Upper lobe of right lung (tissue), 1 donor: ENCODE data around the gene MAGOH. TPM values are rescaled to one million over a fixed set of nuclear protein-coding genes. Genes with fewer than 3 reads are reported as not detected.

Experiments
- ATAC-seq: fragments of 200-7000 bp; cut with Tn5 transposase; one replicate; pipeline ENCODE4 v1.9.1; 2020; ENCODE audit warnings: mild to moderate bottlenecking, moderate library complexity
- DNase-seq: peaks from one replicate; pipeline ENCODE4 v3.0.0-alpha.2; 2020
- H3K27ac ChIP-seq: fragments of 200-600 bp; one replicate; pipeline ENCODE4 v1.8.0; 2022
- H3K27me3 ChIP-seq: fragments of 200-600 bp; one replicate; pipeline ENCODE4 v1.8.0; 2022; ENCODE audit warnings: mild to moderate bottlenecking
- H3K36me3 ChIP-seq: fragments of 200-600 bp; one replicate; pipeline ENCODE4 v1.8.0; 2022
- H3K4me1 ChIP-seq: fragments of 200-600 bp; one replicate; pipeline ENCODE4 v1.8.0; 2022
- H3K4me3 ChIP-seq: fragments of 200-600 bp; one replicate; pipeline ENCODE4 v1.8.0; 2022; ENCODE audit warnings: mild to moderate bottlenecking
- H3K9me3 ChIP-seq: fragments of 200-600 bp; one replicate; pipeline ENCODE4 v1.8.0; 2022
- CTCF ChIP-seq: fragments of 200-600 bp; IDR thresholded peaks from one replicate; pipeline ENCODE4 v1.8.0; 2022; ENCODE audit warnings: antibody characterized with exemption
- intact Hi-C: fragments of 100-400 bp; cut with DNase I; formaldehyde crosslinking; loops from one replicate; pipeline ENCODE4 v1.11.0; 2022
- total RNA-seq: library from RNA; stranded (reverse); fragmentation: NEBNext Ultra II Directional; extraction: Animal tissue kit (Norgen Biotek cat#: 25700); gene quantifications from one replicate; pipeline ENCODE4 v1.2.1, GENCODE V29; 2021
- donor health status: DM: no; HTN: yes; CAD: no; lungs with severe emphysema.

Gene MAGOH
- total RNA-seq, 1 donor from 2014 or later = 38.8 TPM

DNA sequence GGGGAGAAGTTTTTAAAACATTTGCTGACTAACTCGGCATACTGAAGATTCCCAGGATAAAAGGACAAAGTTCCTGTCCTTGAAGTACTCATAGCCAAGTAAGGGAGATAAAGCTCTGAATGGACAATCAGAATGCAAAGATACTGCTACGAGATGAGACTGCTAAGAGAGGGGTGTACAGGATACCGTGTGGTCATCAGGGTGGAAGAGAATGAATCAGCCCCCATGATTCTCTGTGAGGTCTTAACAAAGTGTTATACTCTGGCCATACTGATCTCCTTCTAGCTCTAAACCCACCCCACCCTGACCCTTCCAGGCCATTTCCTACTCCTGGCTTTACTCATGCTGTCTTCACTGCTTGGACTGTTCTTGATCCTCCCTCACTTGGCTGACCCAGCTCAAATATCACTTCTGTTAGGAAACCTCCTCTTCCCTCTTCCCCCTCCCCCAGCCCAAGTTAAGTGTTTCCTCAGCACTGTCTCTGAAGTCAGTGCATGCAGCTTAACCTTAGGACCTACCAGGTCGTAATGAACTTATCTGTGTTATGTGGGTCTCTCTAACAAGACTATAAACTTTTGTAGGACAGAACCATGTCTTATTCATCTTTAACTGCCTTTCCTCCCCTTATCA is 15.8 kb upstream of the MAGOH start:
- H3K4me3 ChIP-seq = no peak overlapping the region
- intact Hi-C loops = no loop called here

GRCh38 chr1:53250325-53250724 is 12.0 kb upstream of the MAGOH start:
- intact Hi-C loops = no loop called here
- Histone ChIP-seq H3K4me1 (no peaks in the 10 kb centered on the region), H3K9me3 (no peaks in the 10 kb centered on the region), H3K36me3 (no peaks in the 10 kb centered on the region), H3K27ac (no peak overlapping the region), H3K27me3 (no peaks in the 10 kb centered on the region), H3K4me3 (no peak overlapping the region)
- TF ChIP-seq CTCF = no peak
- ATAC-seq (no peak), DNase-seq (no peak)

More for the DNA sequence above, 15.8 kb upstream of the MAGOH start:
- no peak for TF ChIP-seq CTCF
- ATAC-seq = no peak
- Histone ChIP-seq H3K27ac (no peak overlapping the region), H3K9me3 (no peaks in the 10 kb centered on the region), H3K4me1 (no peaks in the 10 kb centered on the region), H3K36me3 (no peaks in the 10 kb centered on the region), H3K27me3 (no peaks in the 10 kb centered on the region)
- DNase-seq = no peak

GRCh38 chr1:53249706-53250105 is 11.4 kb upstream of the MAGOH start:
- Histone ChIP-seq H3K4me3 (no peak overlapping the region), H3K9me3 (no peaks in the 10 kb centered on the region), H3K27ac (no peak overlapping the region), H3K4me1 (no peaks in the 10 kb centered on the region), H3K27me3 (no peaks in the 10 kb centered on the region), H3K36me3 (no peaks in the 10 kb centered on the region)
- DNase-seq (no peak), ATAC-seq (no peak)
- no peak for TF ChIP-seq CTCF
- intact Hi-C loops = no loop called here

GRCh38 chr1:53246261-53247134 is 8.2 kb upstream of the MAGOH start:
- H3K36me3 ChIP-seq = no peaks in the 10 kb centered on the region
- H3K4me1 ChIP-seq = no peaks in the 10 kb centered on the region
- intact Hi-C loops = no loop called here
- TF ChIP-seq CTCF = no peak
- H3K4me3 ChIP-seq = no peak overlapping the region
- no peak for DNase-seq
- ATAC-seq = no peak
- H3K27ac ChIP-seq = no peak overlapping the region
- H3K9me3 ChIP-seq = no peaks in the 10 kb centered on the region
- no peaks in the 10 kb centered on the region for H3K27me3 ChIP-seq

DNA sequence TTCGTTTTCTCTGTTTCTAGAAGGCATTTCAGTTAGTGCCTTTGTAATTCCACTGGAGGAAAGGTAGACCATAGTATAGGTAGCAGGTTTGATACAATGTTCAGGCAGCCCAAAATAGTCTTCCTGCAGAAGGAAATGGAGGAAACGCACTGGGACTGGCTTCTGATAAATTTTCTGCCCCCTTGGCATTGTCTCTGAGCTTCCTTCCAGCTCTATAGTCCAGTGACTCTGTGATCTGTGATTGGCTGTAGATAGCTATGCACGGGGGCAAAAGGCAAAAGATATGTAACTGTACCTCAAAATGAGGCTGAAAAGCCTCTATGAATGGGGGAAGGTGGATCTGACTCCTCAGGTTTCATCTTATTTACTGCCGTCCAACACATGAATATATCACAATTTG is 5.8 kb upstream of the MAGOH start:
- DNase-seq (no peak), ATAC-seq (no peak)
- H3K9me3 ChIP-seq = no peaks in the 10 kb centered on the region
- H3K27ac ChIP-seq = no peak overlapping the region
- no peaks in the 10 kb centered on the region for H3K27me3 ChIP-seq
- no peak for TF ChIP-seq CTCF
- H3K4me1 ChIP-seq = no peaks in the 10 kb centered on the region
- intact Hi-C loops = no loop called here
- no peaks in the 10 kb centered on the region for H3K36me3 ChIP-seq
- H3K4me3 ChIP-seq = no peak overlapping the region
